ENCODE measurements around the gene EFHC2.

Gene EFHC2

GRCh38 chrX:44155126-44155525 lies 188.3 kb downstream of the EFHC2 start:
- no peak for DNase-seq (ENCODE audit: low read depth in 1 of 2, low spot score in 1 of 2)

GRCh38 chrX:44152852-44153251 lies 190.6 kb downstream of the EFHC2 start:
- DNase-seq (ENCODE audit: low read depth in 1 of 2, low spot score in 1 of 2): no peak

GRCh38 chrX:44147130-44147529 lies 196.3 kb downstream of the EFHC2 start:
- no peak for DNase-seq (ENCODE audit: low read depth in 1 of 2, low spot score in 1 of 2)

- no peak for DNase-seq (ENCODE audit: low read depth in 1 of 2, low spot score in 1 of 2)
Observed at GRCh38 chrX:44144177-44144945, 199.1 kb downstream of the EFHC2 start.

- DNase-seq (ENCODE audit: low read depth in 1 of 2, low spot score in 1 of 2): no peak
Observed at GRCh38 chrX:44143061-44143602, 200.3 kb downstream of the EFHC2 start.

- DNase-seq (ENCODE audit: low read depth in 1 of 2, low spot score in 1 of 2): no peak
Observed at GRCh38 chrX:44130189-44130588, 213.3 kb downstream of the EFHC2 start.

- DNase-seq (ENCODE audit: low read depth in 1 of 2, low spot score in 1 of 2): no peak
Observed at GRCh38 chrX:44113337-44113736, 230.1 kb downstream of the EFHC2 start.

- DNase-seq (ENCODE audit: low read depth in 1 of 2, low spot score in 1 of 2): no peak
Observed at GRCh38 chrX:44106864-44107263, 236.6 kb downstream of the EFHC2 start.

GRCh38 chrX:44105228-44105913 lies 238.1 kb downstream of the EFHC2 start:
- DNase-seq (ENCODE audit: low read depth in 1 of 2, low spot score in 1 of 2): no peak

- DNase-seq (ENCODE audit: low read depth in 1 of 2, low spot score in 1 of 2): no peak
Observed at GRCh38 chrX:44104699-44105098, 238.8 kb downstream of the EFHC2 start.

- no peak for DNase-seq (ENCODE audit: low read depth in 1 of 2, low spot score in 1 of 2)
Observed at GRCh38 chrX:44101281-44101680, 242.2 kb downstream of the EFHC2 start.

GRCh38 chrX:44099366-44099765 lies 244.1 kb downstream of the EFHC2 start:
- DNase-seq (ENCODE audit: low read depth in 1 of 2, low spot score in 1 of 2): no peak
